ENCODE results near the gene SCP2.

SCP2 gene

DNA sequence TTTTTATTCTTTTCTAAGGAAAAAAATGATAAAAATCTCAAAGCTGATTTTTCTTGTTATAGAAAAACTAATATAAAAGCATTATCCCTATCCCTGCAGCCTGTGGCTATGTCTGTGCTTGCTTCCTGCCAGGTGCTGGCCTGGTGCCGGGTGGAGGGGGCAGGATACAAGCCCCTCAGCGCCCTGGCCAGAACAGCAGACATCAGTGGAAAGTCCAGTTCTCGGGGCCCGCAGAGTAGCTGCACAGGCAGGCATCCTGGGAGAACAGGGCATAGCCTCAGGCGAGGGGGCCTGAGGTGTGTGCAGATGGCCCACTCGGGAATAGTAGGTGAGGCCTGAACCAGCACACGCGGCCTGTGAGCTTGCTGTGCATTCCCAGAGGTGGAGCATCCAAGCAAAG, 158.3 kb downstream of the SCP2 start:
- no peak for DNase-seq

DNA sequence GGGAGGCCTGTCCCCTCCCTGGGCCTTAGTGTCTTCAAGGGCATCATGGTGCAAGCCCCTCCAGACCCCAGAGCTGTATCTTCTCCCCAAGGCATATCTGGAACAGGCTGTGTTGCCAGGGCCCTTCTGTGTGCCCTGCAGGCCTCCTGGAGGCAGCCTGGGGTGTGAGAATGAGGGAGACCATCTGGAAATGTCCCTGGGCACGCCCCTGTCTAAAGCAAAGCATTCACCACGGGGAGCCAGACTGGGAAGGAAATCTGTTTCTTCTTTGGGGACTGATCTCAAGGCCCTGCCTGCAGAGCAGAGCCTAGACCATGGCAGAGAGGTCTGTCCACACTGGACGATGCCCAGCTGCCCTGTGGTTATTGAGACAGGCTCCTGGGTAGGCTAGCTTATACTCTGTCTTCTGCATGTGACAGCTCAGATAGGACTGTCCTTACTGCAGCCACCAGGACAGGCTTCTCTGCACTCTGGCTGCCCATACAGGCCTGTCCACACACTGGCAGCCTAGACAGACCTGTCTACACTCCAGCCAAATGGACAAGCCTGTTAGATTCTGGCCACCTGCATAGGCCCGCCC, 159.5 kb downstream of the SCP2 start:
- DNase-seq, result no peak

DNA sequence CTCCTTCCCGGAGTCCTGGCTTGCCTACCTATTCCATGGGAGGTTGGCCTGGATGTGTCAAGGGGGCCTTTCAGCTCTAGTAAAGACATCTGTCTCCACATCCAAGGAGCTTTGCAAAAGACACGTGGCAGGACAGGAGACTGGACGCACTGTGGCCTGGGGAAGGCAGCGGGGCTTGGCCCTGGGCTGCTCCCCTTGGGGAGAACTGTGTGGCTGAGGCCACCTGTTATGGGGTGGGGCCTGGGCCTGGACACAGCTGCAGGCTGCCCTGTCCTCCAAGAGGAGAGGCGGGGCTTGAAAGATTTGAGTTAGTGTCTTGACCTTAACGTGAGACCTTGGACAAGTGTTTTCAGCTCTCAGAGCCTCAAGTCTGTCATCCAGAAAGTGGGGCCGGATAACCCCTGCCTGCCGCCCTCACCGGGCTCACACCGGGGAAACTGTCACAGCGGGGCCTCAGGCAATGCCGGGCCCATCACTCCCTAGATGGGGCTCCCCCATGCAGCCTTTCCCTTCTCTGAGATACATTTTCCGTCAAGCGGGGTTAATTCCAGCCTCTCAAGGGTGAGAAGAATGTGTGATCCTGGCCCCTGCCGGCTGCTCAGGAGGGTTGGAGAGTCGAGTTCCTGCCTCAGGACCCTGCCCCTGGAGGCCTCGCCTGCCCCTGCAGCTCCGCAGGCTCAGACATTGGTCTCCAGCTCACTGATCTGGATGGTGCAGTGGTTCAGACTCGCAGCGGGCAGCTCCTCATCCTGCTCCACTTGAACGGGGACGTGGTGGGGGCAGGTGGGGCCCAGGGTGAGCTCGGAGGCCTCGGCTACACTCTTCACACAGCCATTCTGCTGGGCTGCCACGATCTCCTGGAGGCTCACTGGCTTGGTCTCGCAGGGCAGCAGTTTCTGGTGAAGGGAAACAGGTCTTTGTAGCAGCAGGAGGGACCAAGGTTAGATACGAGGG, 160.5 kb downstream of the SCP2 start:
- no peak for DNase-seq

DNA sequence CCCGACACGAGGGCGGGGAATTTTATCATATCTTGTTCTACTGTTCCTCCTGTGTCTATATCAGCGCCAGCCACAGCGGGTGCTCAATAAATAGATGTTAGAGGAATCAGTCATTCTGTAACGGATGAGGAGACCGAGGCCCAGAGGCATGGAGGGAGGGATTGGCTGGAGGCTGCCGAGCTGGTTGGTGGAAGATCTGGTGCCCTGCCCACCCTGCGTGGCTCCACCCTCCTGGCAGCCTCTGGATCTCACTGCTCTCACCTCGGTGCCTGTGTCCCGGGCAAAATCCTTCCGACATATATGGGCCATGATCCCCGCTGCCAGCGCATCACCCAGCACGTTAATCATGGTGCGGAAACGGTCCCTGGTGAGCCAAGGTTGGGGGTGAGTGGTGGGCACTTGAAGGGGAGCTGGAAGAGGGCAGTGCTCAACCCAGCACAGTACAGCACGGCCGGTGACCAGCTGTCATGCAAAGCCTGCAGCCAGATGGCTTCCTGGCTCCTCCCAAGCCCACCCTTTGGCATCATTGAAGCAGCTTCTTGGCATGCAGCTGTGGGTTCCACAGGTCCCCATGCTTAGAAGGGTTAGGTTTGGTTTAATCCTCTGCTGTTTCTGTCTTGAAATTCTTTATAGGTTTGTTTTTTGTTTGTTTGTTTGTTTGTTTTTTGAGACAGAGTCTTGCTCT, 161.7 kb downstream of the SCP2 start:
- no peak for DNase-seq

DNA sequence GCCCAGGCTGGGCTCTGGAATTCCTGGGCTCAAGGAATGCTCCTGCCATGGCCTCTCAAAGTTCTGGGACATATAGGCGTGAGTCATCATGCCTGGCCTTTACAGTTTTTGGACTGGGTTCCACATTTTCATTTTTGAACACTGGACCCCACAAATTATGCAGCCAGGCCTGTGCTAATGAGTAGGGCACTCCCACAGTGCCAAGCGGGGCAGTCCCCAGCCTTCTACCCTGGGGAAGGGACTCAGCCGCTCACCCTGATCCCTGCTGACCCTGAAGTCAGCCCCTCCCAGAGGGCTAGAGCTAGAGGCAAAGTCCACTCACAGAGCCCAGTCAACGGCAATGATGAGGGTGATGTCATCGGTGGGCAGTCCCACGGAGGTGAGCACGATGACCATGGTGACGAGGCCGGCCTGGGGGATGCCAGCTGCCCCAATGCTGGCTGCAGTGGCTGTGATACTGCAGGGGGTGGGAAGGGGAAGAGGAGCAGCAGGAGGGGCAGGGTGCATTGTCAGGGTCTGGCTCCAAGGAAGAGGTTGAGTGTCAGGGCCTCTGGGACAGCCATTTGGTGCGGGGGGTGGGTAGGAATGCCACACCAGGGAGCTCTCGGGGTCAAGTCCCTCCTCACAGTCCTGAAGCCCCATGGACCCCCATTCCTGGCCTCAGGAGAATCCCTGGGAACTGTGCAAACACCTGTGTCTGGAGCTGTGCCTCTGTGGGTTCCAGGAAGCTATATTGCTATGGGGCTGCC, 162.6 kb downstream of the SCP2 start:
- DNase-seq, result no peak

DNA sequence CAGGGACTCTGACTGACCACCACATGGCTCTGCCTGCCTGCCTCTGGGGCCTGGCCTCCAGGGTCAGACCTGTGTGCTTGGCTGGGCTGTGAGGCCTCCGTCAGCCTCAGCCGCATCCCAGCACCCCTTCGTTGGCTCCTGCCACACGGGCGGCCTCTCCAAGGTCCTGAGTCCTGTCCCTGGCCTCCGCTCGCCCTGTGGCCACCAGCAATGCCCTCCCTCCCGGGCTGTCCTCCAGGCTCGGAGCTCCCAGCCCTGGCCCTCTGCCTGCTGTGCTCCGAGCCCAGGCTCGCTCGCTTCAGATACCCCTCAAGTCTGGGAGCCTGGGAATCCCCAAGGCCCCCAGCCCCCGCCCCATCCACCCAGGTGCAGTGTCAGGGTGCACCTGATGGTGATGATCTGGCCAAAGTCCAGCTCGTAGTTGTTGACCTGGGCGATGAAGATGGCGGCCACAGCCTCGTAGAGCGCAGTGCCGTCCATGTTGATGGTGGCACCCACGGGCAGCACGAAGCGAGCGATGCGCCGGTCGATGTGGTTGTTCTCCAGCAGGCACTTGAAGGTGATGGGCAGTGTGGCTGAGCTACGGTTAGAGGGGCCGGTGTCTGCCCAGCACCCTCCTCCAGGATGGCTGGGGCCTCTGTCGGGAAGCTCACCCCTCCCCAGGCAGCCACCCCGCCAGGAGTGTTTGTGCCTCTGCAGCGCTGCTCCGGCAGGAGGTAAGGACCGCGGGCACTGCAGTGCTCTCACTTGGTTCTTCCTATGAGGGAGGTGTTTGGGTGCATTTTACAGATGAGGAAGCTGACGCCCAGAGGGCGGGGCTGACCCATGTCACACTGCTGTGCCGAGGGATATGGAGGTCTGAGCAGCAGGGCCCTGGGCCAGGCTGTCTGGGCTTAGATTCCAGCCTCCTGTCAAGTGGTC, 163.4 kb downstream of the SCP2 start:
- peak; percentile 7 for DNase-seq

DNA sequence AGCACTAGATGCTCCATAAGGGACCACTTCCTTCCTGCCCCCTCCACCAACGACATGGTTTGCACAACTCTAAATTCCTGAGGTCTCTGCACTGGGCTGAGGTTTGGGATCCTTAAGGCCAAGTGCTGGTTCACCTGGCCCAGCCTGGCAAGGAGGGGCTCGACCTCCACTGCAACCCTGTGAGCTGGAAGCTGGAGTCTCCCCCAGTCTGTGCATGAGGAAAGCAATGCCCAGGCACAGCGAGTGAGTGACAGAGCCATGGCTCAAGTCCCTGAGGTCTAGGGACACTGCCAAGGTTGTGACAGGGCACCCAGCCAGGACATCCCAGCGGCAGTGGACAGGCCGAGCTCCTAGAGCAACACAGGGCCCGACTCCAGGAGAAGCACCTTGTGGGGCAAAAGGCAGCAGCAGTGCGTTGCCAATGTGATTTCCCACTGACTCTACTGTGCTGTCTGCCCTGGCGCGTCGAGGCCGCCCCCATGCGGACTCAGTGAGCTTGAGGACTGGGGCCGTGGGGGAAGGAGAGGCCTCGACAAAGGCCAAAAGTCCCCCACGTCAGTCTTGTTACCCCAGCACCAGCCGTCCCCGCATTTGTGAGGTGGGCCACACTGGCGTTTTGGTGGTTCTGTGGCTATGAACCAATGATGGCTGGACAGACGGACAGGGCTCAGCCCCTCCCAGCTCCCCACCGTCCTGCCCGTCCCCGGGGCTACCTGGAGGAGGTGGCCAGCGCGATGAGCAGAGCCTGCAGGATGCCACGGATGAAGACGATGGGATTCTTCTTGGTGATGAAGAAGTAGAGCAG, 165.0 kb downstream of the SCP2 start:
- no peak for DNase-seq

DNA sequence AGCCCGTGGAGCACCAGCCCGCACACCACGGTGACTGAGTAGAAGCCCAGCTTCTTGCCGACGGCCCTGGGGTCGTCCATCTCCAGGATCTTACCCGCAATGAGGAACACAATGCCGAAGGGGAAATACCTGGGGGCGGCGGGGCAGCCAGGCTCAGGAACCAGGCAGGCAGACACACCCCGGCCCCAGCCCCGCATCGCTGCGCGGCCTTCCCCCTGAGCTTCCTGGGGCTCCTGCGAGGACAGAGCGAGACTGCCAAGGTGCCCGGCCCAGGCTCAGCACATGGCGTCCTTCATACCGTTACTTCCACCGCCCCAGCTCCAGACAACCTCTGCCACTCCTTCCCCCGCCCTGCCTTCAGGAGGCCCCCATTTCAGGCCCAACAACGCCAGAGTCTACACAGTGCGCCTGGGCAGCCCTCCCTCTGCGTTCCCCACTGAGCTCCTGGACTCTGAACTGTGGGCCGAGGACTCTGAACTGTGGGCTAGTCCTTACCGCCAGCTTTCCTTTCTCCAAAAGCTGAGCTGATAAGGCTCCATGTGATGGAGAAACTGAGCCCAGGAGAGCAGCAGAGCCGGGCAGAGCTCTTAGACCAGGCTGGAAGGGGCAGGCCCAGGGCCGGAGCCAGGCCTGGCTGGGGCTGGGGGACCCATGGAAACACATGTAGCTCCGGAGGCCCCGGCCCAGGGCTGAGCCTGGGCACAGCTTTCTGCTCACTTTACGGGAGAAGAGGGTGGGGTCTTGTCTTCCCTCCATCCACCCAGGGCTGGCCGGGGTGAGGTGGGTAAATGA, 165.8 kb downstream of the SCP2 start:
- DNase-seq, result no peak

DNA sequence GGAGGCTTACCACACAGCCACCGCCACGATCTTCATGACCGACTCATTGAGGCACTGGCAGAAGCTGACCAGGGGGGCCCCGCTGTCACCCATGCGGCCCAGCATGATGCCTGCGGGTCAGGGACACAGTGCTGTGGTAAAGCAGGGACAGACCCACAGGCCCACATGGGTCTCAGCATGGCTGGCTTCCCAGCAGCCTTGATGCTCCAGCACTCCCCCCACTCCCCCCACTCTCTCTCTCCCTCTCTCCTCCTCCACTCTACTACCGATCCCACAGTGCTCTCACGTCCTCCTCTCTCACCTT, 166.3 kb downstream of the SCP2 start:
- DNase-seq, result no peak

DNA sequence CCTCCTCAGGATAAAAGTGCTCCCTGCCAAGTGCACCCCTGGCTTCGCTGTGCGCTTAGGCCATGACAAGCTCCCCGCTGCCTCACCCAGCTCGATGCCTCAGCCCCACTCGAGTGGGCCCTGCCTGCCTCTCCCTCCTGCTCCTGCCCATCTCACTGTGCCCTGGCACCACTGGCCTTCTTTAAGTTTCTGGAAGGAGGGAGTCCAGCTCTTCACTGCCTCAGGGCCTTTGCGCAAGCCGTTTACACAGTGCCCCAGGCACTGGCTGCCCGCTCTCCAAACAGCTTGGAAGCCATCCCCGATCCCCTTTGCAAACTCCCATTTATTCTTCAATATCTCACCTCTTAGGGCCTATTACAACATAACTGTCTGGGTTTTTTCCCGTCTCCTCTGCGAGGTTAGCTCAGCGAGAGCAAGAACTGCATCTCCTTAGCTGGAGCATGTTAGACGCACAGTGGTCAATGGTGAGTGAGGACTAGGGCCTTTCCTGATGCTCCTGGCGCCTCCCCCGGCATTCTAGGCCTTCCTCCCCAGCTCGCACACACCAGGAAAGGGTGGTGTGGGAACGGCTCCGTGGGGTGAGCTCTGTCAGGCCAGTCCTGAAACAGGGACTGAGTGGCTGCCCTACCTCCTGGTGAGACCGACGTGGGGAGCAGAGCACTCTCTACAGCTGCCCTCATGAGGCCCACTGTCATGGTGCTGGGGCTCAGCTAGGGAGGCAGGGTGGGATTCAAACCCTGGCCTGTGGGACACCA, 166.9 kb downstream of the SCP2 start:
- no peak for DNase-seq

DNA sequence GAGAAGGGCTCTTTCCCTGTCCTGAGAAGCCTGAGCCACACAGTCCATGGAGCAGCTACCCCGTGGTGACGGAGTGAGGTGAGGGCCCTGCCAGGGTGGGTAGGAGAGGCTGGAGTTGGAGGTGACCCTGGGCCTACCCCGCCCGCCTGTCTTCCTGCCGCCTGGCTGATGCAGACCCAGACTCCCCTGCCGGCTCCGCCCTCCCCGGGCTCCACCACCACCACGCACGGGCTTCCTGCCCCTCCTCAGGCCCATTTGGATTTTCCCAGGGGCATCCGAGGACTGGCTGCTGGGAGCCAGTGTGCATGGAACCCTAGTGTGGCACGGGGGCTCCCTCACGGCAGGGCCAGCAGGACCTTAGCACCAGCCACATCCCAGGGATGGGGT, 167.4 kb downstream of the SCP2 start:
- DNase-seq, result no peak

Data from suppressor macrophage treated with lipopolysaccharide for 4 hours (primary cell).